Breast epithelium (tissue), 4 donors: ENCODE measurements around the gene FGFBP2. TPM values are rescaled to one million over a fixed set of nuclear protein-coding genes. Genes with fewer than 3 reads are reported as not detected.
A peak's percentile ranks its signal among the peaks of the same experiment; 100 is the strongest.
"Not testable (repeated sequence)": the region's sequence is repeated elsewhere in the genome, so short reads cannot be mapped to it uniquely, and the experiment has no call there.

ENCODE experiments used
- DNase-seq, 2 donors: peaks; one replicate each; pipeline ENCODE4 v3.0.0-alpha.2; 2019; ENCODE audit warnings: low spot score in 2 of 2
- H3K27ac ChIP-seq, 2 donors: fragments of 200-600 bp; sonication (generic) in 1 of 2; one replicate each; pipeline ENCODE4 v1.5.1; 2016 to 2019; ENCODE audit warnings: mild to moderate bottlenecking in 1 of 2
- H3K27me3 ChIP-seq, 2 donors: fragments of 200-600 bp; sonication (generic) in 1 of 2; one replicate each; pipeline versions ENCODE4 v1.5.1 to v1.6.0; 2017 to 2019; ENCODE audit warnings: control low read depth in 1 of 2, mild to moderate bottlenecking in 1 of 2
- H3K36me3 ChIP-seq: fragments of 200-600 bp; one replicate; pipeline ENCODE4 v1.5.1; 2019
- H3K4me1 ChIP-seq, 2 donors: fragments of 200-600 bp; sonication (generic); one replicate each; pipeline ENCODE4 v1.5.1; 2016 to 2019; ENCODE audit warnings: control low read depth in 1 of 2
- H3K4me3 ChIP-seq, 3 donors: fragments of 200-600 bp; sonication (generic); 1 replicate in 2 of 3; 2 replicates in 1 of 3; pipeline ENCODE4 v1.5.1; 2016 to 2019; ENCODE audit warnings: mild to moderate bottlenecking in 3 of 3, moderate library complexity in 2 of 3
- H3K9me3 ChIP-seq, 2 donors: fragments of 200-600 bp; sonication (generic) in 1 of 2; one replicate each; pipeline ENCODE4 v1.5.1; 2016 to 2019; ENCODE audit warnings: control low read depth in 1 of 2
- POLR2A ChIP-seq: fragments of 450-650 bp; IDR thresholded peaks from one replicate; pipeline ENCODE4 v1.6.1; 2016; ENCODE audit warnings: antibody characterized with exemption, mild to moderate bottlenecking, moderate library complexity
- POLR2AphosphoS5 ChIP-seq, 3 donors: sonication (generic); formaldehyde crosslinking; IDR thresholded peaks; one replicate each; pipeline ENCODE4 v1.6.1; 2017; ENCODE audit warnings: antibody characterized with exemption in 3 of 3
- intact Hi-C: fragments of 100-400 bp; cut with DNase I; formaldehyde crosslinking; loops from one replicate; pipeline ENCODE4 v1.15.1; 2023; ENCODE audit warnings: low total_unique reads
- total RNA-seq, 3 donors: library from RNA; depleted of rRNA; stranded (reverse); fragments of >200 nt; gene quantifications; one replicate each; pipeline ENCODE4 v1.1.0, GENCODE V29; 2016
- TF ChIP-seq, protein P1 (sequence below), 3 donors: fragments of 450-650 bp; IDR thresholded peaks; one replicate each; pipeline ENCODE4 v1.5.1; 2016 to 2017; ENCODE audit warnings: antibody characterized with exemption in 3 of 3, mild to moderate bottlenecking in 3 of 3, moderate library complexity in 3 of 3

The FGFBP2 gene
- total RNA-seq, 3 donors from 2014 or later: 3.4 to 6.4 (median 6.2) TPM

DNA sequence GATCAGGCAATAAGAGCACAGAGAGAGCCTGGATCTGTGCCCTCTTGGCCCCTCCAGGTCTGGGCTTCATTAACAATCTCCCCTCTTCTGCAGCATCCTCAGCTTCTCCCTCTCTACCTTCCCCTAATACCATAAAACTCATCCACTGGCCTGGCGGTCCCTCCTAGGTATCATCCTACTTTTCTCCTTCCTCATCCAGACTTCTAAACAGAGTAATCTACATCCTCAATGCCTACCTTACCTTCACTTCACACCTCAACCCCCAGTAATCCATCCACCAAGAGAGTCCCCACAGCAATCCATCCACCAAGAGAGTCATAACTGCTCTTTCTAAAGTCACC is 41.4 kb downstream of the FGFBP2 start:
- intact Hi-C loops: no loop called here
- no peaks in the 10 kb centered on the region for H3K36me3 ChIP-seq
- H3K9me3 ChIP-seq: no peaks in the 10 kb centered on the region
- H3K27me3 ChIP-seq: no peaks in the 10 kb centered on the region
- no peak overlapping the region for H3K4me3 ChIP-seq
- TF ChIP-seq POLR2A (no peak), POLR2AphosphoS5 (IDR thresholded peaks at IDR 0.05) (no peak)
- TF ChIP-seq, protein P1, sequence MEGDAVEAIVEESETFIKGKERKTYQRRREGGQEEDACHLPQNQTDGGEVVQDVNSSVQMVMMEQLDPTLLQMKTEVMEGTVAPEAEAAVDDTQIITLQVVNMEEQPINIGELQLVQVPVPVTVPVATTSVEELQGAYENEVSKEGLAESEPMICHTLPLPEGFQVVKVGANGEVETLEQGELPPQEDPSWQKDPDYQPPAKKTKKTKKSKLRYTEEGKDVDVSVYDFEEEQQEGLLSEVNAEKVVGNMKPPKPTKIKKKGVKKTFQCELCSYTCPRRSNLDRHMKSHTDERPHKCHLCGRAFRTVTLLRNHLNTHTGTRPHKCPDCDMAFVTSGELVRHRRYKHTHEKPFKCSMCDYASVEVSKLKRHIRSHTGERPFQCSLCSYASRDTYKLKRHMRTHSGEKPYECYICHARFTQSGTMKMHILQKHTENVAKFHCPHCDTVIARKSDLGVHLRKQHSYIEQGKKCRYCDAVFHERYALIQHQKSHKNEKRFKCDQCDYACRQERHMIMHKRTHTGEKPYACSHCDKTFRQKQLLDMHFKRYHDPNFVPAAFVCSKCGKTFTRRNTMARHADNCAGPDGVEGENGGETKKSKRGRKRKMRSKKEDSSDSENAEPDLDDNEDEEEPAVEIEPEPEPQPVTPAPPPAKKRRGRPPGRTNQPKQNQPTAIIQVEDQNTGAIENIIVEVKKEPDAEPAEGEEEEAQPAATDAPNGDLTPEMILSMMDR (IDR thresholded peaks at IDR 0.05): no peak
- no peaks in the 10 kb centered on the region for H3K4me1 ChIP-seq
- no peak for DNase-seq
- no peak overlapping the region for H3K27ac ChIP-seq

DNA sequence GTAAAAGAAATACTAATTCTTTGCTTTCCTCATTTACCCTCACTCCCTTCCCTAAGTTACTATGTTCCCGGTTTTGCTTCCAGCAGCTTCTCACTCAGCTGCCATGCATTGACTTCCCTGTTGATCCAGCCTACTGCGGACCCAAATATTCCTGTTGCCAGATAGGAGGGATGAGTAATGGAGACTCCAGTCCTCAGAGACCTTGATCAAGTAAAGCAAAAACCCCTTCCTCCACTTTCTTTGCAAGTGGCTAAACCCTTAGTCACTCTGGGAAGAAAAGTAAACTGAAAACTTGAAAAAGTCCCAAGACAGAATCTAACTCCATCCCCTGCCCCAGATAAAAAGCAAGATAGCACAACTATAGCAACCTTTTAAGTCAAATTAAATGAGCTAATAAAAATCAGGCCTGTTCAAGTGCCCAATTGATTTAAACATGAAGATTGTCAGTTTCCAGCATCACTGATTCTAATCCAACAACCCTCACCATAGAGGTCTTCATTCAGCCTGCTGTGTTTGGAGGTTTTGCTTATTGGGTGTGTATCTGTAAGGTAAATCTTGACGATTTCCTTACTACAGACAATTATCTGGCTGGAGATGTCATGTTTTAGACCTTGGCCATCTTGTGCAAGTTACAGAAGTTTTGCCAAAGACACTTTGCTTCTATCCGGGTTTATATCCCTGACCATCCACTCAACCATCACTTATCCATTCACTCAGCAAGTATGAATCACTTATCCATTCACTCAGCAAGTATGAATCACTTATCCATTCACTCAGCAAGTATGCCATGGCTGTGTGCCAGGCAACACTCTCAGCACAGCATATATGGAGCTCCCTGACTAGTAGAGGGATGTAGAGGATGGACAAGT is 42.0 kb downstream of the FGFBP2 start:
- peak in 1 of 2 donors; percentile 23 for DNase-seq
- intact Hi-C loops: no loop called here
- no peaks in the 10 kb centered on the region for H3K27me3 ChIP-seq

GRCh38 chr4:15918484-15919129 is 44.4 kb downstream of the FGFBP2 start:
- H3K4me1 ChIP-seq: no peaks in the 10 kb centered on the region
- H3K27me3 ChIP-seq: no peaks in the 10 kb centered on the region
- intact Hi-C loops: no loop called here
- TF ChIP-seq POLR2A (no peak), POLR2AphosphoS5 (IDR thresholded peaks at IDR 0.05) (no peak)
- TF ChIP-seq, protein P1 (IDR thresholded peaks at IDR 0.05): no peak
- H3K4me3 ChIP-seq: no peak overlapping the region
- H3K9me3 ChIP-seq: no peaks in the 10 kb centered on the region
- DNase-seq: no peak
- H3K27ac ChIP-seq: no peak overlapping the region
- H3K36me3 ChIP-seq: no peaks in the 10 kb centered on the region

More for the DNA sequence above, 42.0 kb downstream of the FGFBP2 start:
- TF ChIP-seq POLR2A: no peak
- TF ChIP-seq, protein P1 (IDR thresholded peaks at IDR 0.05): no peak
- no peak for TF ChIP-seq POLR2AphosphoS5 (IDR thresholded peaks at IDR 0.05)
- Histone ChIP-seq H3K27ac (no peak overlapping the region), H3K4me1 (no peaks in the 10 kb centered on the region), H3K36me3 (no peaks in the 10 kb centered on the region), H3K9me3 (no peaks in the 10 kb centered on the region), H3K4me3 (no peak overlapping the region)

GRCh38 chr4:15917297-15917696 is 45.7 kb downstream of the FGFBP2 start:
- intact Hi-C loops: no loop called here
- TF ChIP-seq, protein P1 (IDR thresholded peaks at IDR 0.05): no peak
- TF ChIP-seq POLR2A (no peak), POLR2AphosphoS5 (IDR thresholded peaks at IDR 0.05) (no peak)
- no peak for DNase-seq
- Histone ChIP-seq H3K4me1 (no peaks in the 10 kb centered on the region), H3K36me3 (no peaks in the 10 kb centered on the region), H3K27me3 (no peaks in the 10 kb centered on the region), H3K4me3 (no peak overlapping the region), H3K27ac (no peak overlapping the region), H3K9me3 (no peaks in the 10 kb centered on the region)

DNA sequence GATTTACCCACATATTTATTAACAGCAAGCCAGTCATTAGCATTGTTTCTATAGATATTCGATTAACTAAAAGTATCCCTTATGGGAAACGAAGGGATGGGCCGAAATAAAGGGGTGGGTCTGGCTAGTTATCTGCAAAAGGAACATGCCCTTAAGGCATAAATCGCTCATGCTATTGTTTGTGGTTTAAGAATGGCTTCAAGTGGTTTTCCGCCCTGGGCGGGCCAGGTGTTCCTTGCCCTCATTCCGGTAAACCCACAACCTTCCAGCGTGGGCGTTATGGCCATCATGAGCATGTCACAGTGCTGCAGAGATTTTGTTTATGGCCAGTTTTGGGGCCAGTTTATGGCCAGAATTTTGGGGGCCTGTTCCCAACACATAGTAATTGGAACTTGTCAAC is 46.6 kb downstream of the FGFBP2 start:
- H3K27ac ChIP-seq, H3K9me3 ChIP-seq, H3K27me3 ChIP-seq, H3K4me1 ChIP-seq, H3K36me3 ChIP-seq, H3K4me3 ChIP-seq, DNase-seq, intact Hi-C loops: not testable (repeated sequence)
